ENCODE results near the gene CCDC169.

Gene CCDC169

DNA sequence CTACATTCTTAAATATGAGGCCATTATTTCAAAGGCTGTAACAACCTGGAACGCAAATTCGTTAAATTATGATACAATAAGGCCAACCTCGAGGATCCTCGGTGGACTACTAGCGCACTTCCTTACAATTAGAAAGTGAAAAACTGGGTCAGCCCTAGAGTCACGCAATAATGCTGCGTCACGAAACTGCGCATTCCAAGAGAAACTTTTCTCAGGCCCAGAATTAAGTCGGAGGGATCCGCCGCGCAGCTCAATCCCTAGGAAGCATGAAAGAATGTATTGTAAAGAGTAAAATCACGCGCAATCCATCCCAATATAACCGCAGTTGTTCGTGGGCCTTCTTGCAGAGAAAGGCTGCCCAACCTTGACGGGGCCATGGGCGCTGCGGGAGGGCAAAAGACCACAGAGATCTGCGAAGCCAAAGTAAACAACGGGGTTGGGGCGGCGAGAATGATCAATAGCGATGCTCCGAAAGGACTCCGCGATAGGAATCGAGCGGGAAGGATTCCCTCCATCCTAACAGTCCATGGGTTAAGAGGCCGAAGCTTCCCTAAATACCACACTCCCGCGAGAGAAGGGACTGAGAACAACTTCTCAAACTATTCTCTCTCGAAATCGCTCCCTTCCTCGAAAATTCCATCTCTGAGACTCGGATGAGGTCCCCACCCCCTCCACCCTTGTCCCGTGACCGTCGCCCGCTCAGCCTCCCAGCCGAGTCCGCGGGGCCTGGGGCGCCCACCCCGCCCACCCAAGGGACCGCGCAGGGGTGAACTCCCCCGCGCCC is 48.0 kb upstream of the CCDC169 start (continued):
- TF ChIP-seq KLF8 (tag by site-specific recombination; IDR thresholded peaks at IDR 0.05) (0 out of 2 replicates have a peak, but pooled peaks have one; percentile 55), SCRT1 (tag by site-specific recombination; IDR thresholded peaks at IDR 0.05; ENCODE audit: borderline replicate concordance) (no peak), GLI2 (tag by site-specific recombination; IDR thresholded peaks at IDR 0.05; ENCODE audit: borderline replicate concordance, low read depth) (no peak), ZNF585B (tag by site-specific recombination; IDR thresholded peaks at IDR 0.05) (no peak), ZNF624 (tag by site-specific recombination; IDR thresholded peaks at IDR 0.05) (no peak), ZNF366 (tag by site-specific recombination; conservative IDR thresholded peaks at IDR 0.05) (peak; percentile 91), EGR2 (tag by site-specific recombination; IDR thresholded peaks at IDR 0.05; ENCODE audit: low read depth) (no peak), INSM2 (tag by site-specific recombination; IDR thresholded peaks at IDR 0.05) (peak; percentile 47; the same call in 1 of the 2 replicates), ZNF280D (tag by site-specific recombination; IDR thresholded peaks at IDR 0.05) (no peak), MYNN (tag by site-specific recombination; IDR thresholded peaks at IDR 0.05; ENCODE audit: borderline replicate concordance) (no peak), ZNF558 (tag by site-specific recombination; IDR thresholded peaks at IDR 0.05) (no peak), ZNF626 (tag by site-specific recombination; IDR thresholded peaks at IDR 0.05) (no peak), SP3 (tag by site-specific recombination; IDR thresholded peaks at IDR 0.05) (no peak), ZNF530 (tag by site-specific recombination; IDR thresholded peaks at IDR 0.05; ENCODE audit: low read depth) (no peak), ZNF670 (tag by site-specific recombination; IDR thresholded peaks at IDR 0.05; ENCODE audit: low read depth) (no peak)
- TF ChIP-seq, protein P1, sequence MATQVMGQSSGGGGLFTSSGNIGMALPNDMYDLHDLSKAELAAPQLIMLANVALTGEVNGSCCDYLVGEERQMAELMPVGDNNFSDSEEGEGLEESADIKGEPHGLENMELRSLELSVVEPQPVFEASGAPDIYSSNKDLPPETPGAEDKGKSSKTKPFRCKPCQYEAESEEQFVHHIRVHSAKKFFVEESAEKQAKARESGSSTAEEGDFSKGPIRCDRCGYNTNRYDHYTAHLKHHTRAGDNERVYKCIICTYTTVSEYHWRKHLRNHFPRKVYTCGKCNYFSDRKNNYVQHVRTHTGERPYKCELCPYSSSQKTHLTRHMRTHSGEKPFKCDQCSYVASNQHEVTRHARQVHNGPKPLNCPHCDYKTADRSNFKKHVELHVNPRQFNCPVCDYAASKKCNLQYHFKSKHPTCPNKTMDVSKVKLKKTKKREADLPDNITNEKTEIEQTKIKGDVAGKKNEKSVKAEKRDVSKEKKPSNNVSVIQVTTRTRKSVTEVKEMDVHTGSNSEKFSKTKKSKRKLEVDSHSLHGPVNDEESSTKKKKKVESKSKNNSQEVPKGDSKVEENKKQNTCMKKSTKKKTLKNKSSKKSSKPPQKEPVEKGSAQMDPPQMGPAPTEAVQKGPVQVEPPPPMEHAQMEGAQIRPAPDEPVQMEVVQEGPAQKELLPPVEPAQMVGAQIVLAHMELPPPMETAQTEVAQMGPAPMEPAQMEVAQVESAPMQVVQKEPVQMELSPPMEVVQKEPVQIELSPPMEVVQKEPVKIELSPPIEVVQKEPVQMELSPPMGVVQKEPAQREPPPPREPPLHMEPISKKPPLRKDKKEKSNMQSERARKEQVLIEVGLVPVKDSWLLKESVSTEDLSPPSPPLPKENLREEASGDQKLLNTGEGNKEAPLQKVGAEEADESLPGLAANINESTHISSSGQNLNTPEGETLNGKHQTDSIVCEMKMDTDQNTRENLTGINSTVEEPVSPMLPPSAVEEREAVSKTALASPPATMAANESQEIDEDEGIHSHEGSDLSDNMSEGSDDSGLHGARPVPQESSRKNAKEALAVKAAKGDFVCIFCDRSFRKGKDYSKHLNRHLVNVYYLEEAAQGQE (tag by site-specific recombination; IDR thresholded peaks at IDR 0.05) = no peak
- TF ChIP-seq, protein P2, sequence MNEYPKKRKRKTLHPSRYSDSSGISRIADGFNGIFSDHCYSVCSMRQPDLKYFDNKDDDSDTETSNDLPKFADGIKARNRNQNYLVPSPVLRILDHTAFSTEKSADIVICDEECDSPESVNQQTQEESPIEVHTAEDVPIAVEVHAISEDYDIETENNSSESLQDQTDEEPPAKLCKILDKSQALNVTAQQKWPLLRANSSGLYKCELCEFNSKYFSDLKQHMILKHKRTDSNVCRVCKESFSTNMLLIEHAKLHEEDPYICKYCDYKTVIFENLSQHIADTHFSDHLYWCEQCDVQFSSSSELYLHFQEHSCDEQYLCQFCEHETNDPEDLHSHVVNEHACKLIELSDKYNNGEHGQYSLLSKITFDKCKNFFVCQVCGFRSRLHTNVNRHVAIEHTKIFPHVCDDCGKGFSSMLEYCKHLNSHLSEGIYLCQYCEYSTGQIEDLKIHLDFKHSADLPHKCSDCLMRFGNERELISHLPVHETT (tag by site-specific recombination; IDR thresholded peaks at IDR 0.05) = peak; percentile 57; the same call in 1 of the 2 replicates
